ENCODE results near the gene IGFALS.

Gene IGFALS

DNA sequence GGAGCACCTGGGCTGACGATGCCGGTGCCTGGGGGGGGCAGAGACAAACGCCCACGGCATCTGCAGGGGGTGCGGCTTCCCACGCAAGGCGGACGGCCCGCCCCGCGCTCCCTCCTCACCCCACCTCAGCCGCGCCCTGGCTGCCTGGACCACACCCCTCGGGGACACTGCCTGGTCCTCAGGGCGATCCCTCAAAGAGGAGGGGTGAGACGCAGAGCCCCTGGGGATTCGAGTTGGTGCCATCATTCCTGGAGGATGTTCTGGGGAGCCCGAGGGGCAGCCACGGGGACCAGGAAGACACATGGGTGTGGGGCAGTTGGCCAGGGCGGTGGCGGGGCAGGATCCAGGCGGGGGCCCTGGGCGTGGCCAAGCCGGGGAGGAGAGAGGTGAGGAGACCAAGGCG, 3.9 kb downstream of the IGFALS start:
- no peak for DNase-seq (ENCODE audit: low spot score)

DNA sequence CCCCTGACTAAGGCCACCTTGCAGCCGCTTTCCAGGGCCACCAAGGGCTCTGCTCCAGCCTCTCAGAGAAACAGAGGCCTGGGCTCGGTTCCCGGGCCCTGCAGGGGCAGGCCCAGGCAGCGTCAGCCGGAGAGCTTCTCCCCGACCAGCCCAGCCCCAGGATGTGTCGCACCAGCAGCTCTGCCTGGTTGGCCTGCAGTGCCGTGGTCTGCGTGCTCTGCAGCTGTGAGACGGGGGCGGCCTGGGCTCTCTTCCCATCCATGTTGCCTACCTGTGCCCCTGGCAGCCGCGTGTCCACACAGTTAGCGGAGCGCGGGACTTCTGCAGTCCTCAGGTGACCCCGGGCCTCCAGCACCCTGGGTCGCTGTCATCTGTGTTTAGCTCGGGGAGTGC, 4.8 kb downstream of the IGFALS start:
- no peak for DNase-seq (ENCODE audit: low spot score)

DNA sequence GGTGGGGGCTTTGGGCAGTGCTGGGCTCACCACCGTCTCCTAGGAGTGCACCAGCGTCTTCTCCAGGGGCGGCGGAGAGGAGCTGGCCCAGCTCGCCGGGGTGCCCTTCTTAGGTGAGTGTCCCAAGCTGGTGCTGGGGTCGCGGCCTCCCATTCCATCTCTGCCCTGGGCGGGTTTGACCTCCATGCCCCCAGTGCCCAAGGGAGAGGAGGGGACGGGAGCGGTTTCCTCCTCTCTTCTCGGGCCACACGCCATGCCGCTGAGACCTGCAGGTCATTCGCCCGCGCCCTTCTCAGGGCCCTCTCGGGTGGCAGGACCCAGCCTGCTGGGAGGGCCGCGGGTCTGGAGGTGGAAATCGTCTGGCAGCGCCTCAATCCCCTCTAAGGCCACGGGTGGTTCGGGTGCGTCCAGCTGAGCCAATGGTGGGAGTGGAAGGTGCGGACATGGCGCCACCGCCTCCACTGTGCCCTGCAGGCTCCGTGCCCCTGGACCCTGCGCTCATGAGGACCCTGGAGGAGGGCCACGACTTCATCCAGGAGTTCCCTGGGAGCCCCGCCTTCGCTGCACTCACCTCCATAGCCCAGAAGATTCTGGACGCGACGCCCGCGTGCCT, 5.3 kb downstream of the IGFALS start:
- DNase-seq (ENCODE audit: low spot score) = no peak

DNA sequence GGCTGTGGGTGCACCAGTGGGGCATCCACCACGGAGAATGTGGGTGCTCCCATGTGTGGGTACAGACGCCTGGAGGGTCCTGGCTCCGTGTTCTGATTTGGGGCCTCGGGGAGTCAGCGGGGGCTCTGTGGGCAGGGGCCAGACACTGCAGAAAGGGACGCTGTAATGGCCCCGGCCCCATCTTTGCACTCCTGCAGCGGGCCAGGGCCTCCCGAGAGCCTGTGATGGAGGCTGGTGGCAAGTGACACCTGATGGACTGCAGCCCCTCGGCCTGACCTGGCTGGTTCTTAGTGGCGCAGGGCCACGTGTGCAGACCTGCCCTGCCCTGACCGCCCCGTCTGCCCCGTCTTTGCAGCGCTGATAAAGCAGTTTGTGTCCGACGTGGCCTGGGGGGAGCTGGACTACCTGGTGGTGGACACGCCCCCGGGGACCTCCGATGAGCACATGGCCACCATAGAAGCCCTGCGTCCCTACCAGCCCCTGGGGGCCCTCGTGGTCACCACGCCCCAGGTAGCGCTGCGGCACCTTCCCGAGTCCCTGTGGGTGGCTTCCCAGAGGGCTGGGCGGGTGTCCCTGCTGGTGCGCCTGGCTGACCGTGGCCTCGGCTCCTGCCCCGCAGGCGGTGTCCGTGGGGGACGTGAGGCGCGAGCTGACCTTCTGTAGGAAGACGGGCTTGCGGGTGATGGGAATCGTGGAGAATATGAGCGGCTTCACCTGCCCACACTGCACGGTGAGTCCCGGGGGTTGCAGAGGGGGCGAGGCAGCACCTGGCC, 6.0 kb downstream of the IGFALS start:
- no peak for DNase-seq (ENCODE audit: low spot score)

DNA sequence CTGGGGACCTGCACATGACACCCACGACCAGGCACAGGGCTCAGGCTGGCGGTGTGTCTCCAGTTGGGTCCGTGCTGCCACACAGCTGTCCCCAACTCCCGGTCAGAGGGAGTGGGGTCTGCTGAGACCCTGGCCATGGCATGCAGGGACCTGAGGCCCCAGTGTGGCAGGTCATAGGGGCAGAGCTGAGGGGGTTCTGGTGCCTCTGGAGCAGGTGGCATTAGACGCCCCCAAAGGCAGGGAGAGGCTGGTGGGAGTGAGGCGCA, 6.5 kb downstream of the IGFALS start:
- DNase-seq (ENCODE audit: low spot score) = no peak

DNA sequence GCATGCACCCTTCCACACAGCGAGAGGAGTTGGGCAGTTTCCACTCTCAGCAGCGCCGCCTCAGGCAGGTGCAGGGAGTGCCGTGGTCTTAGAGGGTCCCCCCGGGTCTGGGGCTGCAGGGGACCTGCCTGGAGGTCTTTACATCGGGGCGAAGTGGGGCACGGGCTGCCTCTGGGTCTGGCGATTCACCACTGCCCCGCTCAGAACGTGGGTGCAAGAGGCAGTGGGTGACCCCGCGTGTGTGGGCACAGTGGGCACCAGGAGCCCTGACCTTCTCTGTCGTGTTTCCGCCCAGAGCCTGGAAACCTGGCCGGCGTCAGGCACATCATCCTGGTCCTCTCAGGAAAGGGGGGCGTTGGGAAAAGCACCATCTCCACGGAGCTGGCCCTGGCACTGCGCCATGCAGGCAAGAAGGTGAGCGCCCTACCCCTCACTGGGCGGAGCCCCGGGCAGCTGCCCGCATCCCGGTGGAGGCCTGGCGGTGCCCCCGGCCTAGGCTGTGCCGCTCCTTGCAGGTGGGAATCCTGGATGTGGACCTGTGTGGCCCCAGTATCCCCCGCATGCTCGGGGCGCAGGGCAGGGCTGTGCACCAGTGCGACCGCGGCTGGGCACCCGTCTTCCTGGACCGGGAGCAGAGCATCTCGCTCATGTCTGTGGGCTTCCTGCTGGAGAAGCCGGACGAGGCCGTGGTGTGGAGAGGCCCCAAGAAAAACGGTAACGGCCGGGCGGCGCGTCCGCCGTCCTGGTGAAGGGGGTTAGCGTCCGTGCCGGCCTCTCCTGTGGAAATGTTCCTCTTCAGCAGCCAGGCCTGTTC, 7.1 kb downstream of the IGFALS start:
- no peak for DNase-seq (ENCODE audit: low spot score)

DNA sequence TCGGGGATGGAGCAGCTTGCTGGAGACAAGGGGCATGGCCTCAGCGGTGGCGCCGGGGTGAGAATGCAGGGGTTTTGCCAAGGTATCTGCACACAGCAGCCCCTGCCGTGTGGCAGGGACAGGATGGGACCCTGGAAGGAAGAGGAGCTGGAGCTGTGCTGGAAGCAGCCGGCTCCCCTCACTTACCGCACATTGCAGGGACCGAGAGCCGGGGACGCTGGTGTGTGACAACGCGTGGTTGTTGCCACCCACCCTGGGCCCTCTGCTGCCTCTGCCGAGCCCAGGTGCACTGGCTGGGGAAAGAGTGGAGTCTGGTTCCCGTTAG, 7.7 kb downstream of the IGFALS start:
- DNase-seq (ENCODE audit: low spot score) = no peak

DNA sequence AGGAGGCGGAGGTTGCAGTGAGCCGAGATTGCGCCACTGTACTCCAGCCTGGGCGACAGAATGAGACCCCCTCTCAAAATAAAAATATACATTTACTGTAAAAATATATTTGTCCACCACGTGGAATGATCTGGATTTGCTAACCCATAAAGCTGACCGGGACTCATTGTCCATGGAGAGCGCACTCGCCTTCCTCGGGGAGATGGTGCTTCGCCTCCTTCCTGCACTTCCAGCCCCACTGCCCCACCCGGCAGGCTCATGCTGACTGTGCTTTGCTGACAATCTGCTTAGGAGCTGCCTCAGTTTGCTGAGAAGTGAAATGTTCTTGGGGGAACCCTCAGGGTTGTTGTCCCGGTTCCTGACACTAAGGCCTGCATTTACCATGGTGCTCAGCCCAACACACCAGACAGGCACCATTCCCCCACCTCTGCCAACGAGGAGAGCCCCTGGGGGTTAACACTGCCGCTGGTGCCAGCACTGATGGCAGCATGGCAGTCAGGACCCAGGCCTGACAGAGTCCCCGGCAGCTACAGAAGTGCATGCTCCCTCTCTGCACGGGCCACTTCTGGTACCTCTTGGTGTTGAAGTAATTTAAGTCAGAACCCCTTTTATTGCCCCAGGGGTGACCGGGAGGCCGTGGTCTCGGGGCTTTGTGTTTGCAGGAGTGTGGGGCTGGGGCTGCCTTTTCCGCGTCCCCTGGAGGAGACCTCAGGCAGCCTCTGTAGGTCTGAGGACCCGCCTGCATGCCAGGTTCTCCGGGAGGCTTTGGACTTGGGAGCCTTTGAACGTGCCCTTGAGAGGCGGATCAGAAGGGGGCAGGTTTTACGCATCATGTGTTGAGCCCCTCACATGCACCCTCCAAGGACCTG, 8.3 kb downstream of the IGFALS start:
- no peak for DNase-seq (ENCODE audit: low spot score)

DNA sequence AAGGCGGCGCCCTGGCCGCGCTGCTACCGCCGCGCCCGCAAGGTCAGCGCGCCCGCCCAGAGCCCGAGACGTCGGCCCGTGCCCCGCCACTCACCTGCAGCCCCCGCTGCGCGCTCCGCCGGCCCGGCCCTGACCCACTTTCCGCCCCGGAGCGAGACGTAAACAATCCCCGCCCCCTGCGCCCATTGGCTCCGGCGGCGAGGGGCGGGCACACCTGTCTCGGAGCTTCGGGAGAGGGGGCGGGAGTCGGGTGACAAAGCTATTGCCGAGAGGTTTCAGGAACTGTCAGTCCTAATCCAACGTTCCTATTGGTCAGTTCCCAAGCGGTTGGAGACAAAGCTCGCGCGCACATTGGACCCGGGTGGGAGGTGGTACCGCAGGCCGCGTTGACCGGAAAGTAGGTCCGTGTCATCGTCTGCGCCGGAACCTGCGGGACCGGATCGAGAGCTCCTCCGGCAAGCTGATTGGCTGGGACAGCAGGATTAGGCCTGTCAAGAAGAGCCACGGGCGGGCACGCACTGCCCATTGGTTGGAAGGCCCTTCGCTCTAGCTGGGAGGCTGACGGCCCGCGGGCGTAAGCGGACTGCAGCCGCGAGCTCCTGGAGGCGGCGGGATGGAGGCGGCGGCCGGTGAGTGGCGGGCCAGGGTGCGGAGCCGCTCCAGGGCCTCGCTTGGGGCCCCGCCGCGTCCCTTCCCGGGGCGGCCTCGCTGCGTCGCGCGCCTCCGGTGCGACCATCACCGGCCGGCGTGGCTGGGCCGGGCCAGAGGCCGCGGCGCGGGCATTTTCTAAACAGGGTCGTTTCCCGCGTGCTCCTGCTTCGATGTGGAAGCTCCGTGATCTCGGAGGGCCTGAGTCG, 10.9 kb downstream of the IGFALS start, which contains the start of the genes NUBP2 and SPSB3:
TSS of gene NUBP2 (plus strand) at position 553 of the 857 bp plus-strand sequence. CDS start at position 614, 61 bp downstream.
TSS of gene SPSB3 (minus strand) at position 164 of the 857 bp plus-strand sequence. CDS start 1,088 bp downstream, outside the sequence.
- DNase-seq (ENCODE audit: low spot score) = peak; percentile 100

DNA sequence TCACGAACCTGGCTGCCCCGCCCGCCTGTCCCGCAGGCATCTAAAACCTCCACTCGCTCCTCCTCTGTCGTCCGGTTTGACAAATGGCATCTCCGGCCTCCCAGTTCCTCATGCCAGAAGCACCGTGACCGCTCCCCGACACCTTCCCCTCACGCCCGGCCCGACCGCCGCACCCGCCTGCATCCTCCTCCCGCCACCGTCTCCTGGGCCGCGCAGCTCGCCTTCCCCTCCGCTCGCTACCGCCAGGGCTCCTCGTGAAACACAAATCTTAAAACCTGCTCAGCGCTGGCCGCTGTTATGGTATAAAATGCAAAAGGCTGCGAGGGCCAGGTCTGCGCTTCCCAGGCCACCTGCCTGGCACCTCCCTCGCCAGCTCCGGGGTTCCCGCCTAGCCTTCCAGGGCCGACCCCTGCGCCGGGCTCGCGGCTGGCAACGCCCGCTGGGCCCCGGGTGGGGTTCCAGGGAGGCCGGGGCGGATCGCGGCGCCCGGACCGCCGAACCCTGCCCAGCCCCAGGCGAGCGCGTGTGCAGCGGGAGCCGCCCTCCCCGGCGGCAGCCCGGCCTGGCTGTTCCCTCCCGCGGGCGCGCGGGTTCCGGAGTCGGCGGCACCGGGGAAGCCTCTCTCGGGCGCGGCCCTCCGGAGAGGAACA, 11.6 kb downstream of the IGFALS start:
- peak; percentile 22 for DNase-seq (ENCODE audit: low spot score)

DNA sequence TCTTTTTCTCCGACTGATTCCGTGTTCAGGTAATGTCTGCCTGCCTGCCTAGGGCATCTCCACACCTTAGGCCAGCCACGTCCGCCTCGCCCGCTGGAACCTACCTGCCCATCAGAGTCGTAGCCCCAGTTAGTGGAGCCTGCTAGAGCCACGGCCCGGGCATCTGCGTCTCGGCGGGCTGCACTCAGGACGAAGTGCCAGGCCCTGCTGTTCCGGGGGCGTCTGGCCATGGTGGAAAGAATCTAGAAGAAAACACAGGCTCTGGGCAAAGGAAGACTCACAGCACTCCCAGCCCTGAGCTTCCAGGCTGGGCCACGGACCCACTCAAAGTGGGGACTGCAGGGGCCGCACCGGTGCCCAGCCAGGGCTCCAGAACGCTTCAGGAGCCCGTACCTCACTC, 12.3 kb downstream of the IGFALS start:
- no peak for DNase-seq (ENCODE audit: low spot score)

DNA sequence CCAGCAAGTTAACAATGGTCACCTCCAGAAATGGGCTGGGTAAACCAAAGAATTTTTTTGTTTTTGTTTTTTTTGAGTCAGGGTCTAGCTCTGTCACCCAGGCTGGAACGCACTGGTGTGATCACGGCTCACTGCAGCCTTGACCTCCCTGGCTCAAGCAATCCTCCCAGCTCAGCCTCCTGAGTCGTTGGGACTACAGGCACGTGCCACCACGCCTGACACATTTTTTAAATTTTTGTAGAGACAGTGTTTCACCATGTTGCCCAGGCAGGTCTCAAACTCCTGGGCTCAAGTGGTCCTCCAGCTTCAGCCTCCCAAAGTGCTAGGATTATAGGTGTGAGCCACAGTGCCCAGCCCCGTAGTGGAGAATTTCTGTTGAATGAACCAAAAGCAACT, 12.8 kb downstream of the IGFALS start:
- no peak for DNase-seq (ENCODE audit: low spot score)

DNA sequence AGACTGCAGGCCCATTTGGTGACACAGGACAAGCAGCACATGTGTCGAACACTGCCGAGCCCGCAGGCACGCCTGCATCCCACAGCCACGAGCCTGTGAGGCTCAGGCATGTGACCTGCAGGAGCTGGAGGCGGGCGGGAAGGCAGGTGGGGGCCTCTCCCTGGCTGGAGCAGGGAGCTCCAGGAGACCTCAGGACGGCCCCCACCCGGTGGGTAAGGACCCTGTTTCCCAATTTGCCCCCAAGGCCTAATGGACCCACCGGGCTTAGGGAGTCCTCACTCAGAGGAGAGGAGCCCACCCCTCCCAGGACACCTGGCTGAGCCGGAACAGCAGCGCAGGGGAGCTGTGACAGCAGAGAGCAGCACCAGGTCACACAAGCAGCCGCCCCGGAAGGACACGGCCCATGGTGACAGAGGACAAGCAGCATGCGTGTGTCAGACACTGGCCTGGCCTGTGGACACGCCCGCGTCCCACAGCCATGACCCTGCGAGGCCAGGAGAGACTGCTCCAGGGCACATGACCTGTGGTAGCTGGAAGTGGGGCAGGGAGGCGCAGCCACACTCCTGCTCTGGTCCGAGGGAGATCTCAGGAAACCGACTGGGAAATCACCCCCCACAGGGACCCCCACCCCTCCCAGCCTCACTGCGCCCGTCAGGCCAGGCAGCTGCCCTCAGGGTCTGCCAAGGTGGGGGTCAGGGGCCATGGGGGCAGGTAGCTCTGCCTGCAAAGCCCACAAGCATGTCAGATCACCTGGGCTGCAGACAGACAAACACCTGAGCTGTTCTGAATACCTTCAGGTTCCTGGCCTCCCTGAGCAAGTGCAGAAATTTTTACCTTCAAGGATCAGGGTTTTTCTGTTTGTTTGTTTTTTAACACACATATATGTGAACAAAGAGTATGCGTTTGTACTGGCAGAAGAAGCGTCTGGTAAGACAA, 13.5 kb downstream of the IGFALS start:
- DNase-seq (ENCODE audit: low spot score) = no peak

DNA sequence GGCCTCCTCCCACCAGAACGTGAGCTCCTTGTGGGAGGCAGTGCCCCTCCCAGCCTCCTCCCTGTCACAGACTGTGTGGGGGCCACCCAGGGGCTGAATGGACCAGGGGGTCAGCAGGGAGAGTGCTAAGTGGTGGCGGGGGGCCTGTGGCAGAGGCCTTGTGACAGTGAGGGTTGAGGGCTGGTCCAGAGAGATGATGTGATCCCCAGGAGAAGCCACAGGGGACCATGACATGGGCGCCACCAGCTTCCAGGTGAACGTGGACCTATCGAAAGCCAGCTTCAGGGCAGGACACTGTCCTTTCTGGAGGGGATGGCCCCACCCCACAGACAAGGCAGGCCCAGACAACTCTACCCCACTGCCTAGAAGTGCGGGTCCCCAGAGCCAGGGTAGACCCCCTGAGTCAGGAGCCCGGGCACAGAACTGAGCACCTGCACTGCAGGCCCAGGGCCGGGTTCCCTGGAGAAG, 14.2 kb downstream of the IGFALS start:
- no peak for DNase-seq (ENCODE audit: low spot score)

DNA sequence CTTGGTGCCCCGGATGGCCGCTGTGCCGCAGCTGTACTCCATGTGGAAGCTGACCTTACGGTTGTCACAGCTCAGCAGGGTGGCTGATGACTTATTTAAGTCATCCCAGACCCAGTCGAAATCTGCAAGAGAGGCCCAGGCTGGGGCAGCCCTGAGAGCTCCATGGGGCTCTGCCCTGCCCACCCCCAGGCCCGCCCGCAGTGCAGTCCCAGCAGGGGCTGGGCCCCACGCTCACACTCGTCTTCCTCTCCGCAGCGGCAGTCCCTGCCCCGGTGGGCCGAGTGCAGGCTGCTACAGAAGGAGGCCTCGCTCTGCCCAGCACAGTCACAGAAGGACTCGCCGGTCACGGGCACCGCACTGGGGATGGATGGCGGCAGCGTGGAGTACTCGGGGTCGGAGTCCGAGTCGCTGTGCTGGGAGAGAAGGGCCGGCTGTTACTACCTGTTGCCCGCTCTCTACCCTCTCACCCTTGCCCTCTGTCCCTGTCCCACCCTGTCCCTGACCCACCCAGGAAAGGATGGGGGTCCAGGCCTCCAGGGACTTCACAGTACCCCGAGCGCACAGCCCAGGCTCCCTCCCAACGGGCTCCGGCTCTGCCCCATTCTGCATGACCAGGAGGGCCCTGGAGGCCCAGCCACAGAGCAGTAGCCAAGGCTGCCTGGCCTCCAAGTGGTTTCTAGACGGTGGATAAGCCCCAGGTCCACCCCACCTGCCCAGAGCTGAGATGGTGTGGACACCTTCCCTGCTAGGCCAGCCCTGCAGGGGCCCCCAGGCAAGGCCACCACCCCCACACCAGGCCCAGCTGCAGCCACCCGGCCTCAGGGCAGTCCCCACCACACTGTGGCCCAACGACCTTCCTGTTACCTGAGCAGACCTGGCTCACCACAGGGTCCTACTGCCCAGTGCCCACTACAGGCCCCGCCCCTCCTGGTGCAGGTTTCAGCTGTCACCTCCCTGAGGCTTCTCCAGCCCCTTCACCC, 15.0 kb downstream of the IGFALS start:
- DNase-seq (ENCODE audit: low spot score) = no peak

DNA sequence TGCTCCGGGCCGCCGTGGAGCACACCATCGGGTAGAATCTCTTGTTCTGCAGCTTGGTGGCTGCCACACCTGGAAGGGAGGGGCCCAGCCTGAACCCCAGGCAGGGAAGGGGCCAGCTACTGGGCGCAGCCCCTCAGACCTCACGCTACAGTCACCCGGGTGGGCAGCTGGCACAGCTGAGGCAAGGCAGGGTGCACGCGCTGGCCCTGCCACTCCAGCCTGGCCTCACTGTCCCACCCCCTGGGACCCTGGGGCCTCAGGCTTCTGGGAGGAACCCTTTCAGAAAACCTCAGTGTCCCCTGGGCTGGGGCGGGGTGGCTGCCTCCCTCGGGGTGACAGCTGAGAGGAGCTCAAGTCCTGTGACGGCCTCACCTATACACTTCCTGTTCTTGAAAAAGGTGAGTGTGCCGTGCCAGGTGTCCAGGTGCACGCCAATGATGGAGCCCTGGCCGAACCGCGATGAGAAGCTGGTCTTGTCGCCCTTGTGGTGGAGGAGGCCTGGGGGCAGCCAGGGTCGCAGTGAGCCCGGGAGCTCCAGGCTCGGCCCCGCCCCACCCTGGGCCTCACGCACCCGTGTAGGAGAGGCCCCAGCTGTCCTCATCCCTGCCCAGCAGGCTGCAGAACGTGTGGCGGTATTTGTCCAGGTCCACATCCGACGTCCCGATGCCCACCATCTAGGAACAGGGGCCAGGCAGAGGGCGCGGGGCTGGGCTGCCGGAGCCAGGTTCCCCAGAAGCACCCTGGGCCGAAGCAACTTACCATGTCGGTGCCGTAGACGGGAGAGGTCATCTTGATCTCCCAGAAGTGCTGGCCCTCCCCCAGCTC, 15.9 kb downstream of the IGFALS start:
- no peak for DNase-seq (ENCODE audit: low spot score)

DNA sequence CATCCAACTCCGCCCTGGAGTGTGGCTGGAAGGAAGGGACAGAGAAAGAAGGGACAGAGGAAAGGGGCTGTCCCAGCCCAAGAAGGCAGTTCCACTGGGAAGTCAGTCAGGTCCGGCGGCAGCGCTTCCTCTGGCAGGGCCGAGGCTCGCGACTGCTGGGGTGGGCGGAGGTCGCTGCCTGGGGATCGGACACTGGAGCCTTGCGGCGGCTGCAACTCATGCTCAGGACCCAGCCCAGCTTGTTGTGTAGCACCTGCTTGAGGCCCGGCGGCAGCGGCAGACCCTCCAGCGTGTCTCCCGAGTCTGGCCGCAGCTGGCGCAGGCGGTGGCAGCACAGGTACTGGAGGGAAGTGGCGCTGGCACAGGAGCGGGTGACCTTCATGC, 16.5 kb downstream of the IGFALS start:
- DNase-seq (ENCODE audit: low spot score) = no peak

DNA sequence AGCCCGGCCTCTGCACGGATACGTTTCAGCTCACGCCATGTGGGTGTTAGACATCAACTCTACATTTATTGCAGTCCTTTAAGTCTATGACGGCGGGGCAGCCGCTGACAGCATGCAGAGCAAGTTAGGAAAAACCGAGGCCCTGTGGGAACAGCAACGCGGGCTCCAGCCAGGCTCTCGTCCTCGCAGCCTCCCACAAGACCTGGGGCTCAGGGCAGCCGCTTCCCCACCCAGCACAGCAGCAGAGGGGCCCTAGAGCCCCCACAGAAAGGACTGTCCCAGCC, 16.9 kb downstream of the IGFALS start:
- DNase-seq (ENCODE audit: low spot score) = no peak

Data from CD4-positive, alpha-beta T cell treated with Interleukin-2 at 100 ng/mL for 4 hours (primary cell).